Measurements from ENCODE around the gene ECSIT.

The ECSIT gene

GRCh38 chr19:11549386-11549953 lies 20.5 kb upstream of the ECSIT start:
- DNase-seq (ENCODE audit: low read depth) = no peak

- DNase-seq (ENCODE audit: low read depth) = no peak
Observed at GRCh38 chr19:11547929-11548700, 19.2 kb upstream of the ECSIT start.

GRCh38 chr19:11541238-11541637 lies 12.3 kb upstream of the ECSIT start:
- no peak for DNase-seq (ENCODE audit: low read depth)

- DNase-seq (ENCODE audit: low read depth) = no peak
Observed at GRCh38 chr19:11540645-11541044, 11.7 kb upstream of the ECSIT start.

DNA sequence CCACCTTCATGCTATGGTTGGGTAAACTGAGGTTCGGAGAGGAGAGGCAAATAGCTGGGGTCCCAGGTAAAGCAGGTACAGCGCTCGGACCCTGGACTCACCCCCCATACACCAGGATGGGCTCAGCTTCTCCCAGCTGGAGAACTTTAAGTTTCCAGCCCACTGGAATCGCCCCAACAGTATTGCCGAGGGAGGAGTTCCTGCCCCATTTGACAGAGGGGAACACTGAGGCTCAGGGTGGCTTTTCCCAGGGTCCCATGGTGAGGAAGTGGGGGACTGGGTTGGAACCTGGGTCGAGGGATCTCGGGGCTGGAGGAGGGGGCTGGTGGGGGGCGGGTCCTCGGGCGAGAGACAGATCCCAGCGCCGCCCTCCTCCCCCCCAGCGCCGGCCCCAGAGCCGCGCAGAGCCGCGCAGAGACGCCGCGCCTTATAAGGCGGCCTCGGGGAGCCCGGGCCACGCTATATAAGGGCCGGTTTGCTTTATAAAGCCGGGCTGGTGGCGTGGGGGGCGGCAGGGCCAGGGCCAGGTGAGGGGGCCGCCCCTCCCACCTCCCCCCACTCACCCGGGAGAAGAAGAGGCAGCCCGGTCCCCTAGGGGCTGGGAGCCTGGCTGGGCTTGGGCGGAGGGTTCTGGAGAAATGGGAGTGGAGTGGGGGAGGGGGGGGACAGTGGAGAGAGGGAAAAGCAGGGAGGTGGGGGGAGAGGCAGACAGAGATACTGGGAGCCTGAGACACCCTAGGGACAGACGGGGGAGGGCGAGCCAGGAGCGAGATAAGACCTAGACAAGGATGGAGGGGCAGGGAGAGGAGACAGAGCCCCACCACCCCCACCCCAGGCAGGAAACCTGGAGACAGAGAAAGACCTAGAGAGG lies 10.8 kb upstream of the ECSIT start:
- no peak for DNase-seq (ENCODE audit: low read depth)

GRCh38 chr19:11538232-11539036 lies 9.5 kb upstream of the ECSIT start, which contains the start of gene CNN1:
TSS of gene CNN1 (plus strand) at chr19:11538851. CDS start at chr19:11538928, 77 bp downstream.
- no peak for DNase-seq (ENCODE audit: low read depth)

DNA sequence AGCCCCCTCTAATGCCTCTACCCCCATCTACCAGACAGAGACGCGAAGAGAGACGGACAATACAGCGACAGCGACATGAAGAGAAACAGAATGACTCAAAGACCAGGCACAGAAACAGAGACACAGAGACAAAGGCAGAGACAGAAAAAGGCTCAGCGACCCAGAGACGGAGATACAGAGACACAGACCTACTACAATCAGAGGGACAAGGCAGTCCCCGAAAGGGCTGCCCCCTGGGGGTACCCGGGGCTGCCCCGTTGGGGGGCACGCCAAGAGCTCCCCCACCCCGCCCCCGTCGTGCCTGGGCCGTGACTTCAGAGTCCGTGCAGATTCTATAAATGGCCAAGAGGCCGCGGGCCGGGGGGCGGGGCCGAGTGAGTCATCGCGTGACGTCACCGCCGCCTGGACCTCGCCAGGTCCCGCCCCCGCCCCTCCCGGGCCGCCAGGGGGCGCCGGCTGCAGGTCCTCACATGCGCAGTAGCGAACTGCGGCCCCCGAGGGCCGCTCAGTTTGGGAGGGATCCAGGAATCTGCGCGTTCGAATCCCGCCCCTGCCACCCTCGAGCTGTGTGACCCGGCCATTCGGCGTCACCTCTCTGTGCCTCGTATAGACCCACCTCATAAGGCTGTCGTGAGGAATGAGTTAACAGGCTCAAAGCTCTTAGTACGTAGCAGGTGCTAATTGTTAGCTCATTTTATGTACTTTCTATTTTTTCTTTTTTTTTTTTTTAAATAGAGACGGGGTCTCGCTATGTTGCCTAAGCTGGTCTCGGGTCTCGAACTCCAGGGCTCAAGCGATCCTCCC lies 7.1 kb upstream of the ECSIT start:
- DNase-seq (ENCODE audit: low read depth) = peak; percentile 77

DNA sequence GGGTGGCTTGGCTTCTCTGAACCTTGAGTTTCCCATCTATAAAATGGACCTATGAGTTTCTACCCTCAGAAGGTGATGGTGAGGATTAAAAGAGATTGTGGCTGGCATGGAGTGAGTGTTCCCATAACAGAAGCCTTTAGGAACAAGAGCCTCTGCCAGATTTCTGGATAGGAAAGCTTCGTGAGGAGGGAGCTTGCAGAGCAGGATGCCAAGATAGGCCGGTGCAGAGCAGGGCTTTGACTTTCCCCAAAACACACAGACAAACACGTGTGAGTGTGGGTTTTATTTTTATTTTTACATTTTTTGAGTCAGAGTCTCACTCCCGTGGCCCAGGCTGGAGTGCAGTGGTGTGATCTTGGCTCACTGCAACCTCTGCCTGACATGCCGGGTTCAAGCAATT lies 6.0 kb upstream of the ECSIT start:
- no peak for DNase-seq (ENCODE audit: low read depth)

- DNase-seq (ENCODE audit: low read depth) = no peak
Observed at GRCh38 chr19:11534538-11534937, 5.6 kb upstream of the ECSIT start.

- no peak for DNase-seq (ENCODE audit: low read depth)
Observed at GRCh38 chr19:11530432-11530831, 1.5 kb upstream of the ECSIT start.

DNA sequence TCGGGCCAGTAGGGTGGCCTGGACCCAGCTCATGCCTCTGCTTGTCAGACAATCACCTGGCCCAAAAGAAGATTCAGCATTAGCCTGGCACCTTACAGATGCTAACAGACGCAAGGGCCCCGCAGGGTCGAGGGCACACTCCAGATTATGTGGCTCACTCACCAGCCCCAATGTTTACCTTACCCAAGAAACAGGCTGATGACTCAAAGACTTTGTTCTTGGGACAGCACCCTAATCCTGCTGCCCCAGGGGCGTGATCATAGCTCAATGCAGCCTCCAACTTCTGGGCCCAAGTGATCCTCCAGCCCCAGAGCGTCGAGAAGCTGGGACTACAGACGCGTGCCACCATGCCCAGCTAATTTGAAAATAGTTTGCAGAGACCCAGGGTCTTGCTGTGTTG lies 9.8 kb downstream of the ECSIT start:
- DNase-seq (ENCODE audit: low read depth) = no peak

- no peak for DNase-seq (ENCODE audit: low read depth)
Observed at GRCh38 chr19:11513946-11514345, 15.0 kb downstream of the ECSIT start.

DNA sequence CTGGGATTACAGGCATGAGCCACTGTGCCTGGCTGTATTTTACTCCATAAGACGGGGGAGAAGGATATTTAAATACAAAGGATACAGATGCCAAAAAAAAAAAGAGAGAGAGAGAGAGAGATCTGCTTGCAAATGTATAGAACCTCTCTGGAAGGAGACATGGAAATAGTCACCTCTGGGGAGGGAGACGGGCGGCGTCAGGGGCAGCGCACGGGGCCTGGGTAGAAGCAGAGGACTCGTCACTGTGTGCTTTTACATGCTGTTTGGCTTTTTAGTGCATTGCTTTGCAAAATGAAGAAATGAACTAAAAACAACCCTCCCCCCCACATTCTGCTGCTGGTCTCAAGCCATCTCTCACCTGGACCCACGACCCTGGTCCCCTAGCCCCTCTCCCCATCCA lies 18.5 kb downstream of the ECSIT start:
- DNase-seq (ENCODE audit: low read depth) = no peak

DNA sequence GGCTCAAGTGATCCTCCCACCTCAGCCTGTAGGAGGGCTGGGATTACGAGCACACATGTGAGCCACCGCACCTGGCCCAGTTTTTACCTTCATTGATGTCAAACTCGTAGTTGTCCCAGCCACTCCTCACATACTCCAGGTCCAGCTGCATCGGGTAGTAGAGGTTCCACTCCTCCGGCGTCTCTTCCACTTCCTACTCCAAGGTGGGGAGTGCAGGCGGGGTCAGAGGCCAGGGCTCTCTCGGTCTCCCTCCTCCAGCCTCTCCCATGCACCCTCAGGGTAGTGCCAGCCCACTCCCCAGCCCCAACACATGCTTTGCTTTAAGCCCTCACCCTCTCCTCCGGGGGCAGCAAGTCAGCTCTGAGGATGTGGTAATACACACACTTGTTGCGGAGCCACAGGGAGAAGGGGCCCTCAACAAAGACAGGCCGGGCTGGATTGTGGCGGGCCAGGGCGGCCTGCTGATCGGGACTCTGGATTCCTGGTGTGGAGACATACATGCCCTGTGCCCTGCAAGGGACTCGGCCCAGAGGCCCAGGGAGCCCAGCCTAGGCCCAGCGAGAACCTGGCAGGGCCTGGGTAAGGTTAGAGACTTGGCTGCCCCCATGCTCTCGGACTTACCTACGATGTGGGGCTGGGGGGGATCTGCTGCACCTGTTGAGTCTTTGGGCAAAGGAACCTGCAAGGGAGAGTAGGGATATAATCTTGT lies 21.4 kb downstream of the ECSIT start:
- DNase-seq (ENCODE audit: low read depth) = no peak

DNA sequence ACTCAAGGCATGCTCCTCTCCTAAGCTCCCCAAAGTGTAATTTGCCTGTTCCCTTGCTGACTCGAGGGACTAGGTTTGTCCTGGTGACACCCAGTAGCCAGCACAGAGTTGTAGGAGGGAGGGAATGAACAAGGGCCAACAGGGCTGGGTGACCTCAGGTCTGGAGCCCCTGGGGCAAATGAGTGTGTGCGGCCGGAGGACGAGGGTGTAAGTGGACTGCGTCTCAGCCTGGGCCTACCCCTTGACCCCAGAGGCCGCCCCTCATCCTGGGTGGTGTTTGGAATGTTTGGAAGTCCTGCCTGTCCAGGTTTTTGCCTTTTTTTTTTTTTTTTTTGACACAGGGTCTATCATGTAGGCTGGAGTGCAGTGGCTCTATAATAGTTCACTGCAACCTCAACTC lies 22.0 kb downstream of the ECSIT start:
- no peak for DNase-seq (ENCODE audit: low read depth)

GRCh38 chr19:11506101-11506555 lies 22.8 kb downstream of the ECSIT start:
- DNase-seq (ENCODE audit: low read depth) = no peak

DNA sequence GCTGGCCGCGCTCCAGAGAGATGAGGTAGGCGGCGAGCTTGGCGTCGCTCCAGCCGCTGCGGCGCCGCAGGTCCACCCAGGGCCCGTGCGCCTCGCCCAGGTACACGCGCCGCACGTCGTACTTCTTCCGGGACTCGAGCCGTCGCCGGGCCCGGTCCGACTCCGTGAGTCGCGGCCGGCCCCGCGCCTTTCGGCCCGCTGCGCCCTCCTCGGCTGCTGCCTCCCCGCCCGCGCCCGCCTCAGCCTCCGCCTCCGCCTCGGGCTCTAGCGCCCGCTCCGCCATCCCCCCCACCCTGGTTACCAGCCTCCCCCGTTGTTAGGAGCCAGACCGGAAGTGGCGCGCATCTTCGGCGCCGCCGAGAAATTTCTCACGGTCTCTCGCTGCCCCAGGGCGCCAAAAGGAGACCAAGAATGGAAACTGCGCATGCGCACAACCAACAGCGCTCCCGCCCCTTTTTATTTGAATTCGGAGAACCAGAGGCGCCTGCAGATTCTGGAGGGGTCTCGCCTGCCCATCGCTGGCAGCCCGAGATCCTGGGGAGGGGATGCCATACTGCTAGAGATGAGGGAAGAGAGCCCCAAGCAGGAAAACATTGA lies 23.3 kb downstream of the ECSIT start, which contains the start of gene ZNF653:
Gene ZNF653, minus strand, starts transcription at position 336 of the 597 bp plus-strand sequence. Its CDS starts 53 bp downstream, at position 283.
- DNase-seq (ENCODE audit: low read depth) = peak; percentile 92

DNA sequence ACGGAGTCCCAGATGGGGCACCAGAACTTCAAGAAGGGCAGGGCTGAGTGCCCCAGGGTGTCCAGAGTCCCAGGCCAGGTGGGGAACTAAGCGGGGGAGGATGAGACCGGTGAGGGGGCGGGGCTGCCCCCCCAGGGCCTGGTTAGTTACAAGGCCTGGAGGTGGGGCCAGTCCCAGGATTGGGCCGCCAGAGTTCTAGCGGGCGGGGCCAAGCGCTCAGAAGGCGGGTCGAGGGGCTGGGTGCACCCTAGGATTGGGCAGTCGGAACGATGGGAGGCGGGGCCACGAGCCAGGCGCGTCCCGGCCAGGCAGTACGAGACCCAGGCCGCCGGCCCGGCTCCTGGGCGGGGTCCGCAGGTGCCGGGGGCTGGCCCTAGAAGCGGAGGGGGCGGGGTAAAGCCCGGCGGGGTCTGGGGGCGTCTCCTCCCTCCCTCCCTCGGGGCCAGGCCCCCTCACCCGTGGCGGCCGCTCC lies 23.9 kb downstream of the ECSIT start:
- DNase-seq (ENCODE audit: low read depth) = peak; percentile 91

- no peak for DNase-seq (ENCODE audit: low read depth)
Observed at GRCh38 chr19:11504502-11505031, 24.4 kb downstream of the ECSIT start.
